ENCODE data around the gene GPC6. TPM values are rescaled to one million over a fixed set of nuclear protein-coding genes. Genes with fewer than 3 reads are reported as not detected.
A peak's percentile ranks its signal among the peaks of the same experiment; 100 is the strongest.

GPC6 gene
- total and polyA plus RNA-seq, 10 donors, result 0.22 to 9.3 (median 4.5) TPM

DNA sequence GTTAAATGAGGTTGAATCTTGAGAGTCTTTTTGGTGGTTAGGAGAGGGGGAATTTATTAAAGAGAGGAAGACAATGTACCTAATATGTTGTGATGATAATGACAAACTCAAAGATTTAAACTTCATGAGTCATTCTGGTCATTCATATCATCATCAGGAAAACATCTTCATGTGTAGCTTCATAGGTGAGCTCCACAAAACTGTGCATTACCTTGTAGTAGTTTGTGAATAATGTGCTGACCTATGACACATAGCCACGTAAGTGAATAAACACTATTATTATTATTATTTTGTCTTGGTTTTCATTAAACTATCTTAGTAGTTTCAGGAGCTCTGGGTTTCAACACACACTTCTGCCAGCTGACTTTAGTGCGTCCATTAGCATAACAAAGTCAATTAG lies 997 bp upstream of the GPC6 start:
- Histone ChIP-seq H3K27ac (no peak overlapping the region), H3K36me3 (no peaks in the 10 kb centered on the region), H3K27me3 (replicated peaks in 1 of 7) (peaks cover 0 to 46% (median 18%) of the 10 kb centered on the region in 7 donors), H3K9me3 (no peaks in the 10 kb centered on the region), H3K4me1 (peaks cover 0 to 18% (median 0%) of the 10 kb centered on the region in 6 donors), H3K4me3 (no peak overlapping the region)
- 81 to 90% (median 86%) methylated on average over 2 of the region's 2 CpGs for WGBS, 5 donors
- intact Hi-C loops (cut with DNase I; ENCODE audit: low total_unique reads), result no loop called here
- TF ChIP-seq, protein P1, sequence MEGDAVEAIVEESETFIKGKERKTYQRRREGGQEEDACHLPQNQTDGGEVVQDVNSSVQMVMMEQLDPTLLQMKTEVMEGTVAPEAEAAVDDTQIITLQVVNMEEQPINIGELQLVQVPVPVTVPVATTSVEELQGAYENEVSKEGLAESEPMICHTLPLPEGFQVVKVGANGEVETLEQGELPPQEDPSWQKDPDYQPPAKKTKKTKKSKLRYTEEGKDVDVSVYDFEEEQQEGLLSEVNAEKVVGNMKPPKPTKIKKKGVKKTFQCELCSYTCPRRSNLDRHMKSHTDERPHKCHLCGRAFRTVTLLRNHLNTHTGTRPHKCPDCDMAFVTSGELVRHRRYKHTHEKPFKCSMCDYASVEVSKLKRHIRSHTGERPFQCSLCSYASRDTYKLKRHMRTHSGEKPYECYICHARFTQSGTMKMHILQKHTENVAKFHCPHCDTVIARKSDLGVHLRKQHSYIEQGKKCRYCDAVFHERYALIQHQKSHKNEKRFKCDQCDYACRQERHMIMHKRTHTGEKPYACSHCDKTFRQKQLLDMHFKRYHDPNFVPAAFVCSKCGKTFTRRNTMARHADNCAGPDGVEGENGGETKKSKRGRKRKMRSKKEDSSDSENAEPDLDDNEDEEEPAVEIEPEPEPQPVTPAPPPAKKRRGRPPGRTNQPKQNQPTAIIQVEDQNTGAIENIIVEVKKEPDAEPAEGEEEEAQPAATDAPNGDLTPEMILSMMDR (IDR thresholded peaks at IDR 0.05 in 8 of 11, conservative IDR thresholded peaks at IDR 0.05 in 3 of 11), result no peak
- TF ChIP-seq POLR2AphosphoS5 (IDR thresholded peaks at IDR 0.05) (no peak), POLR2A (IDR thresholded peaks at IDR 0.05) (no peak)
- DNase-seq, result no peak

DNA sequence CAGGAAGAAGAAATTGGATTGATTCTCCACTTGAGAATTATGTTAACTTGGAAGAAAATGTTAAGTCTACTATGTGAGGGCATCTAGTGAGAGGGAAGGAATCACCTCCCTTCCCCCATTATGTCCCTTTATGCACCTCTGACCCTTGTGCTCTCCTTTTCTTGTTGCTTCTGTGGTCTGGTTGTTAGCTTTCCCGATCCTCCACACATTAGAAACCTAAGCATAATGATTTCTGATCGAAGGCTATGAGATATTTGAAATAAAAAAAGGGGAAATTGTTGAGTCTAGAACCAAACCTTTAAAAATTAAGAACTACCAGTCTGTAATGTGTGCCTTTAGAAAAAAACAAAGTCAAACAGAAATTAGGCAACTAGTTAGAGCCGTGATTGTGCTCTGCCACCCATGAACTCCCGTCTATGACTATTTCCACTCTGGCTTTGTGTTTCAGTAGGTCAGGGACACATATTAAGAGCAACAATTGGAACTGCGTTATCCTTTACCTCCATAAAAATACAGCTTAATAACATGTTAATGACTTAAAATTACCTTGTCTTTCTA lies 463 bp upstream of the GPC6 start:
- H3K4me1 ChIP-seq, result peaks cover 0 to 18% (median 0%) of the 10 kb centered on the region in 6 donors
- intact Hi-C loops (cut with DNase I; ENCODE audit: low total_unique reads), result no loop called here
- H3K27me3 ChIP-seq (replicated peaks in 1 of 7), result peaks cover 0 to 46% (median 18%) of the 10 kb centered on the region in 7 donors
- WGBS, 5 donors, result 20 to 29% (median 22%) methylated on average over 5 of the region's 5 CpGs
- no peaks in the 10 kb centered on the region for H3K36me3 ChIP-seq
- no peak for DNase-seq
- no peak for TF ChIP-seq POLR2A (IDR thresholded peaks at IDR 0.05)
- TF ChIP-seq, protein P1 (IDR thresholded peaks at IDR 0.05 in 8 of 11, conservative IDR thresholded peaks at IDR 0.05 in 3 of 11), result no peak
- no peak for TF ChIP-seq POLR2AphosphoS5 (IDR thresholded peaks at IDR 0.05)
- peak overlapping the region in 3 of 8 donors; percentile 77 to 84 (median 80) for H3K27ac ChIP-seq
- no peaks in the 10 kb centered on the region for H3K9me3 ChIP-seq
- H3K4me3 ChIP-seq, result peak overlapping the region in 7 of 8 donors; percentile 16 to 73 (median 46)

DNA sequence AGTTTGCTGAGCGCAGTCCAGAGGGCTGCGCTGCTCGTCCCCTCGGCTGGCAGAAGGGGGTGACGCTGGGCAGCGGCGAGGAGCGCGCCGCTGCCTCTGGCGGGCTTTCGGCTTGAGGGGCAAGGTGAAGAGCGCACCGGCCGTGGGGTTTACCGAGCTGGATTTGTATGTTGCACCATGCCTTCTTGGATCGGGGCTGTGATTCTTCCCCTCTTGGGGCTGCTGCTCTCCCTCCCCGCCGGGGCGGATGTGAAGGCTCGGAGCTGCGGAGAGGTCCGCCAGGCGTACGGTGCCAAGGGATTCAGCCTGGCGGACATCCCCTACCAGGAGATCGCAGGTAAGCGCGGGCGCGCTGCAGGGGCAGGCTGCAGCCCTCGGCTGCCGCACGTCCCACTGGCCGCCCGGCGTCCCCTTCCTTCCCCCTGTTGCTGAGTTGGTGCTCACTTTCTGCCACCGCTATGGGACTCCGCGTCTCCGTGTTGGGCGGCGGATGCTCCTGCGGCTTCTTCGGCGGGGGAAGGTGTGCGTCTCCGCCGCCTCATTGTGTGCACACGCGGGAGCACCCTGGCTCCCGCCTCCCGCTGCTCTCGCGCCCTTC lies 772 bp downstream of the GPC6 start:
- H3K27me3 ChIP-seq (replicated peaks in 1 of 7), result peaks cover 0 to 46% (median 18%) of the 10 kb centered on the region in 7 donors
- TF ChIP-seq POLR2AphosphoS5 (IDR thresholded peaks at IDR 0.05) (peak in 1 of 3 donors; percentile 33), POLR2A (IDR thresholded peaks at IDR 0.05) (no peak)
- TF ChIP-seq, protein P1 (IDR thresholded peaks at IDR 0.05 in 8 of 11, conservative IDR thresholded peaks at IDR 0.05 in 3 of 11), result no peak
- H3K4me3 ChIP-seq, result peak overlapping the region; percentile 38 to 73 (median 48)
- H3K27ac ChIP-seq, result peak overlapping the region in 7 of 8 donors; percentile 58 to 84 (median 69)
- no peaks in the 10 kb centered on the region for H3K9me3 ChIP-seq
- H3K36me3 ChIP-seq, result no peaks in the 10 kb centered on the region
- H3K4me1 ChIP-seq, result peaks cover 0 to 18% (median 0%) of the 10 kb centered on the region in 6 donors
- DNase-seq, result no peak
- intact Hi-C loops (cut with DNase I; ENCODE audit: low total_unique reads), result no loop called here
- 1 to 10% (median 3%) methylated on average over 25 to 55 of the region's 55 CpGs for WGBS, 5 donors

DNA sequence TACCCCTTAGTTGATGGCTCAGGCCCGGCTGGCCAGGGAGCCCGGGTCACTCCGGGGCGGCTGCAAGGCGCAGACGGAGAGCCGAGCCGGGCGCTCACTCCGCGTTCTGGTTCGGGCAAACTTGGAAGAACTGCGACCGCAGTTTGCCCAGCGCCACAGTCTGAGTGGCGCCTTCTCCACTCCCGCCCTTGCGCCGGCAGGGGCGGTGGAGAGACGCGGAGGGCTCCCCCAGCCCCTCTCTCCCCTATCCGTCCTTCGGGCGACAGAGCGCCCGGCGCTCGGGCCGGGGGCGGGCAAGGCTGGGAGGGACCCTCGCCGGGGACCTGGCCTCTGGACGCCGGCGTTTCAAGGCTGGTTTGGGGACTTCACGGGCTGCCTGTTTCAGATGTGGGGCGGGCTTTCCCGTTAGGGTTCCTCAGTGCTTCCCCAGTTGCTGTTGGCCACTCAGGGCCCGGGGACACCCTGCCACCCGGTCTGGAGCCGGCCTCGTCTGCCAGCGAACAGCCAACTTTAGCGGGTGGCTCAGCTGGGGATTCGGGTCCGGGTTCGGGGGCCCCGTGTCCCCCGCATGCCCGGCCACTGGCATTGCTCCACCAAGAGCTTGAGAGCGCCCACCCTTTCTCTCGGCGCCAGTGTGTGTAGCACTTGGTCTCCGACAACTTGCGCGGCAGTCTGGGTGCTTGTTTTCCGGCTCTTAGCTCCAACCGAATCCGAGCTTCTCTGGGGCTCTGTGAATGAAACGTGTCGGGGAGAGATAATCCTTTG lies 1.5 kb downstream of the GPC6 start:
- Histone ChIP-seq H3K27me3 (replicated peaks in 1 of 7) (peaks cover 0 to 46% (median 18%) of the 10 kb centered on the region in 7 donors), H3K27ac (peak overlapping the region; percentile 36 to 84 (median 68)), H3K36me3 (no peaks in the 10 kb centered on the region), H3K4me3 (peak overlapping the region; percentile 38 to 73 (median 48)), H3K9me3 (no peaks in the 10 kb centered on the region), H3K4me1 (peaks cover 0 to 18% (median 0%) of the 10 kb centered on the region in 6 donors)
- WGBS, 5 donors, result 1 to 11% (median 2%) methylated on average over 23 to 62 of the region's 62 CpGs
- DNase-seq, result no peak
- intact Hi-C loops (cut with DNase I; ENCODE audit: low total_unique reads), result no loop called here
- no peak for TF ChIP-seq POLR2A (IDR thresholded peaks at IDR 0.05)
- TF ChIP-seq, protein P1 (IDR thresholded peaks at IDR 0.05 in 8 of 11, conservative IDR thresholded peaks at IDR 0.05 in 3 of 11), result peak in 6 of 11 experiments; percentile 12 to 44 (median 23)
